Measurements from ENCODE around the gene NSG2.

DNA sequence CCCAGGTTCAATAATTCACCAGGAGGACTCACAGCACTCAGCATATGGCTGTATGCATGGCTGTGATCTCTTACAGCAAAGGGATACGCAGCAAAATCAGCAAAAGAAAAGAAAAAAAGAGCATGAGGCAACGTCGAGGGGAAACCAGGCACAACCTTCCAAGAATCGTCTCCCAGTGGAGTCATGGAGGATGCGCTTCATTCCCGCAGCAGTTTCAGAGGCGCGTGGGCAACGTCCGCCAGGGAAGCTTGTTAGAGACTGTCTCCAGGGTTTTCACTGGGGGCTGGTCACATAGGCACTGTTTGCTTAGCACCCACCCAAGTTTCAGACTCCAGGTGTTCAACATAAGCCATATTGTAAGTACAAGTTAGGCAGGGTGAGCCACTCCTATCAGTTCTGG is 44.6 kb downstream of the NSG2 start:
- no peak for TF ChIP-seq FOXK2 (IDR thresholded peaks at IDR 0.05)
- TF ChIP-seq, protein P1, sequence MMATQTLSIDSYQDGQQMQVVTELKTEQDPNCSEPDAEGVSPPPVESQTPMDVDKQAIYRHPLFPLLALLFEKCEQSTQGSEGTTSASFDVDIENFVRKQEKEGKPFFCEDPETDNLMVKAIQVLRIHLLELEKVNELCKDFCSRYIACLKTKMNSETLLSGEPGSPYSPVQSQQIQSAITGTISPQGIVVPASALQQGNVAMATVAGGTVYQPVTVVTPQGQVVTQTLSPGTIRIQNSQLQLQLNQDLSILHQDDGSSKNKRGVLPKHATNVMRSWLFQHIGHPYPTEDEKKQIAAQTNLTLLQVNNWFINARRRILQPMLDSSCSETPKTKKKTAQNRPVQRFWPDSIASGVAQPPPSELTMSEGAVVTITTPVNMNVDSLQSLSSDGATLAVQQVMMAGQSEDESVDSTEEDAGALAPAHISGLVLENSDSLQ (IDR thresholded peaks at IDR 0.05) = no peak
- TF ChIP-seq ELF4 (IDR thresholded peaks at IDR 0.05) = no peak
- no peak for TF ChIP-seq FOXM1 (IDR thresholded peaks at IDR 0.05; ENCODE audit: borderline replicate concordance)
- TF ChIP-seq BHLHE40 (IDR thresholded peaks at IDR 0.05; ENCODE audit: borderline replicate concordance) = no peak
- no peak for TF ChIP-seq SUZ12 (IDR thresholded peaks at IDR 0.05)
- TF ChIP-seq SP1 (IDR thresholded peaks at IDR 0.05) = no peak
- no peak for TF ChIP-seq HDGF (IDR thresholded peaks at IDR 0.05; ENCODE audit: borderline replicate concordance)

All from HEK293T (cell line).